ENCODE data around the gene HOXA6. TPM values are rescaled to one million over a fixed set of nuclear protein-coding genes. Genes with fewer than 3 reads are reported as not detected.

The HOXA6 gene
- total RNA-seq, 2 donors from 2014 or later: 10.9 to 29.6 TPM

DNA sequence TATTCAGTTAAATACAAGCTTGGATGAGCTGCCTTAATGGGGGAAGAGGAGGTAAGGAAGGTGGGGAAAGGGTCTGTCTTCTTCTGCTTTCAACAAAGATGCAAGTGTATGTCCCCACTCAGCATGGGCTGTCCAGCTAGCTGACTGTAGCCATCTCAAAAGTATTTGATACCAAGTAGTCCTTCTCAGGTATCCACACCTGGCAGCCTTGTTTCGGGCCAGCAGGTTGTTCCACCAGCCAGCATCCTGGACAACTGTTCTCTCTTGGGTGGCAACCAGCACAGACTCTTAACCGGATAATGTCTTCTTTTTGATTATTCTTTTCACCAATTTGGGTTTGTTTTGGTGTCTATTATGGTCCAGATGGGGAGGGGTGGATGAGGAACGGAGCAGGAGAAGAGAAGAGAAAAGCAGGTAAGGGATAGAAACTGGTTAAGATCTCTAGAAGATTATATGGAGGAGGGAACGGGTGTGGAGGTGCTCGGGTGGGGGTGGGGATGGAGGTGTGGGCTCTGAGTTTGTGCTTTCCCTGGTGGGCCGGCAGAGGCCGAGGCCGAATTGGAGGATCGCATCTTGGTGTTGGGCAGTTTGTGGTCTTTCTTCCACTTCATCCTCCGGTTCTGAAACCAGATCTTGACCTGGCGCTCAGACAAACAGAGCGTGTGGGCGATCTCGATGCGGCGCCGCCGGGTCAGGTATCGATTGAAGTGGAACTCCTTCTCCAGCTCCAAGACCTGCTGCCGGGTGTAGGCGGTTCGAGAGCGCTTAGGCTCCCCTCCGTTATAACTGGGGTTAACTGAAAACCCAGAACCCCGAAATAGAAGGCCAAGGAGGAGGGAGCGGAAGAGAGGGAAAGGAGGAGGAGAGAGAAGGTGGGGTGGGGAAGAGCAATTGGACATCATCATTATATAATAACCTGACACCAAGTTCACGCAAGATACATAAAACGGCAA, 18.5 kb downstream of the HOXA6 start:
- Histone ChIP-seq H3K9ac (ENCODE audit: low read depth in 2 of 2, low read length in 2 of 2) (peak overlapping the region; percentile 68 to 76), H3K27ac (peak overlapping the region; percentile 81), H3K4me3 (peak overlapping the region; percentile 60), H3K27me3 (no peaks in the 10 kb centered on the region), H3K9me3 (no peaks in the 10 kb centered on the region), H3K4me1 (no peaks in the 10 kb centered on the region), H3K36me3 (no peaks in the 10 kb centered on the region)
- intact Hi-C loops (cut with DNase I): no loop called here
- peak; percentile 47 for DNase-seq
- TF ChIP-seq, protein P1, sequence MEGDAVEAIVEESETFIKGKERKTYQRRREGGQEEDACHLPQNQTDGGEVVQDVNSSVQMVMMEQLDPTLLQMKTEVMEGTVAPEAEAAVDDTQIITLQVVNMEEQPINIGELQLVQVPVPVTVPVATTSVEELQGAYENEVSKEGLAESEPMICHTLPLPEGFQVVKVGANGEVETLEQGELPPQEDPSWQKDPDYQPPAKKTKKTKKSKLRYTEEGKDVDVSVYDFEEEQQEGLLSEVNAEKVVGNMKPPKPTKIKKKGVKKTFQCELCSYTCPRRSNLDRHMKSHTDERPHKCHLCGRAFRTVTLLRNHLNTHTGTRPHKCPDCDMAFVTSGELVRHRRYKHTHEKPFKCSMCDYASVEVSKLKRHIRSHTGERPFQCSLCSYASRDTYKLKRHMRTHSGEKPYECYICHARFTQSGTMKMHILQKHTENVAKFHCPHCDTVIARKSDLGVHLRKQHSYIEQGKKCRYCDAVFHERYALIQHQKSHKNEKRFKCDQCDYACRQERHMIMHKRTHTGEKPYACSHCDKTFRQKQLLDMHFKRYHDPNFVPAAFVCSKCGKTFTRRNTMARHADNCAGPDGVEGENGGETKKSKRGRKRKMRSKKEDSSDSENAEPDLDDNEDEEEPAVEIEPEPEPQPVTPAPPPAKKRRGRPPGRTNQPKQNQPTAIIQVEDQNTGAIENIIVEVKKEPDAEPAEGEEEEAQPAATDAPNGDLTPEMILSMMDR (IDR thresholded peaks at IDR 0.05): no peak

DNA sequence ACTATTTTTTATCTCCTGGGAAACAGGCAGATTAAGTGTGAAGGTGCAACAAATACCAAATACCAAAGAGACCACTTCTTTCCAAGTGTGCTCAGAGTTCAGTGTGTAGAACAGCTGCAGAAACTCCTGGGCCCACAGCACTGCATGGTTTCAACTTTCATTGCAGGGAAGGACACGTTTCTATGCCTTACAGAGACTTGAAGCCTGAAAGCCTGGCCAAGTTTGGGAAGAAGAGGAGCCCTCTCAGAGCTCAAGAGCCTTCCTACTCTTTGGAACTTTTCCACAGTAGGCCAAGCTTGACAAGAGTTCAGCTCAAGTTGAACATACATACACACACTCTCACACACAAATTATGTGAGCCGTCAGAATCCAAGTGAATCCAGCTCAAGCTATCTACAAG, 19.5 kb downstream of the HOXA6 start:
- H3K36me3 ChIP-seq: no peaks in the 10 kb centered on the region
- H3K9ac ChIP-seq (ENCODE audit: low read depth in 2 of 2, low read length in 2 of 2): peak overlapping the region in 1 of 2 donors; percentile 36
- H3K9me3 ChIP-seq: no peaks in the 10 kb centered on the region
- peak; percentile 26 for DNase-seq
- TF ChIP-seq, protein P1 (IDR thresholded peaks at IDR 0.05): no peak
- intact Hi-C loops (cut with DNase I): no loop called here
- H3K27me3 ChIP-seq: no peaks in the 10 kb centered on the region
- H3K4me3 ChIP-seq: no peak overlapping the region
- no peaks in the 10 kb centered on the region for H3K4me1 ChIP-seq
- H3K27ac ChIP-seq: no peak overlapping the region

- H3K36me3 ChIP-seq: no peaks in the 10 kb centered on the region
- H3K9me3 ChIP-seq: no peaks in the 10 kb centered on the region
- no peak overlapping the region for H3K27ac ChIP-seq
- peak; percentile 18 for DNase-seq
- H3K4me3 ChIP-seq: no peak overlapping the region
- H3K27me3 ChIP-seq: no peaks in the 10 kb centered on the region
- intact Hi-C loops (cut with DNase I): no loop called here
- no peaks in the 10 kb centered on the region for H3K4me1 ChIP-seq
- peak overlapping the region in 1 of 2 donors; percentile 44 for H3K9ac ChIP-seq (ENCODE audit: low read depth in 2 of 2, low read length in 2 of 2)
- TF ChIP-seq, protein P1 (IDR thresholded peaks at IDR 0.05): no peak
Observed at GRCh38 chr7:27126596-27127327, 20.8 kb downstream of the HOXA6 start.

- H3K27ac ChIP-seq: no peak overlapping the region
- no peaks in the 10 kb centered on the region for H3K9me3 ChIP-seq
- TF ChIP-seq, protein P1 (IDR thresholded peaks at IDR 0.05): no peak
- no peak overlapping the region for H3K4me3 ChIP-seq
- H3K27me3 ChIP-seq: no peaks in the 10 kb centered on the region
- H3K4me1 ChIP-seq: peaks cover 3% of the 10 kb centered on the region
- intact Hi-C loops (cut with DNase I): no loop called here
- no peak for DNase-seq
- H3K9ac ChIP-seq (ENCODE audit: low read depth in 2 of 2, low read length in 2 of 2): peak overlapping the region in 1 of 2 donors; percentile 87
- H3K36me3 ChIP-seq: no peaks in the 10 kb centered on the region
Observed at GRCh38 chr7:27125986-27126394, 21.6 kb downstream of the HOXA6 start.

GRCh38 chr7:27124902-27125689, 22.5 kb downstream of the HOXA6 start:
- H3K27me3 ChIP-seq: no peaks in the 10 kb centered on the region
- peak; percentile 30 for DNase-seq

More at GRCh38 chr7:27124902-27125689, 22.5 kb downstream of the HOXA6 start:
- Histone ChIP-seq H3K4me3 (no peak overlapping the region), H3K9ac (ENCODE audit: low read depth in 2 of 2, low read length in 2 of 2) (peak overlapping the region in 1 of 2 donors; percentile 87), H3K27ac (no peak overlapping the region), H3K4me1 (peaks cover 8% of the 10 kb centered on the region), H3K36me3 (no peaks in the 10 kb centered on the region), H3K9me3 (no peaks in the 10 kb centered on the region)
- intact Hi-C loops (cut with DNase I): no loop called here
- TF ChIP-seq, protein P1 (IDR thresholded peaks at IDR 0.05): no peak

Data from colonic mucosa (tissue), 4 donors.